MM.1S (cell line): ENCODE measurements around the gene OTC.

ENCODE experiments used
- CTCF ChIP-seq: fragments of 300-600 bp; sonication (generic); IDR thresholded peaks from 2 replicates; pipeline ENCODE4 v1.5.1; 2016; ENCODE audit warnings: antibody characterized with exemption, low read length, mixed read lengths
- EZH2 ChIP-seq: fragments of 300-600 bp; sonication (generic); optimal IDR thresholded peaks from 2 replicates; pipeline ENCODE3; 2017; ENCODE audit warnings: low read depth, mild to moderate bottlenecking, antibody characterized with exemption, low read length, mixed read lengths

GRCh38 chrX:38371641-38372040 is 19.2 kb downstream of the OTC start:
- TF ChIP-seq CTCF (no peak), EZH2 (no peak)
